GM12801 (cell line): ENCODE results near the gene IKZF1.

ENCODE experiments used
- CTCF ChIP-seq: IDR thresholded peaks from one replicate; pipeline ENCODE4 v1.5.1; 2011; ENCODE audit warnings: control low read depth; ENCODE audit not compliant: insufficient read length; ENCODE audit errors: extremely low read depth

Gene IKZF1

DNA sequence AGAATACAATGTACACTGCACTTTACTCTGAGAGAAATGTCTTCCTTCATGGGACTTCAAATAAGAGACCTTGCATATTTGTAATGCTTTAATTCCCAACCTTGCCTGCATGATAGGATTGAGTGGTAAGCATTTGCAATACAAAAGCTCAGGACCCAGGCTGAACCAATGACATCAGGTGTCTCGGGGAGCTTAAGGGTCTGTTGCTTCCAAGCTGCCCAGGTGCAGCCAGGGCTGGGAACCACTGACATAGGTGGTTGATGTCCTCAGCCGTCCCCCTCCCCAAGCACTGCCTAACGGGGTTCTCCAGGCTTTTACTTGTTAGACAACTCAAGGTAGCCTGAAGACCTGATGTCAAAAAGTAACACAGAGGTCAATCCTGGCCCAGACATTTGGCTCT lies 116.5 kb downstream of the IKZF1 start:
- TF ChIP-seq CTCF = no peak

GRCh38 chr7:50422858-50423257 lies 118.3 kb downstream of the IKZF1 start:
- TF ChIP-seq CTCF = no peak

DNA sequence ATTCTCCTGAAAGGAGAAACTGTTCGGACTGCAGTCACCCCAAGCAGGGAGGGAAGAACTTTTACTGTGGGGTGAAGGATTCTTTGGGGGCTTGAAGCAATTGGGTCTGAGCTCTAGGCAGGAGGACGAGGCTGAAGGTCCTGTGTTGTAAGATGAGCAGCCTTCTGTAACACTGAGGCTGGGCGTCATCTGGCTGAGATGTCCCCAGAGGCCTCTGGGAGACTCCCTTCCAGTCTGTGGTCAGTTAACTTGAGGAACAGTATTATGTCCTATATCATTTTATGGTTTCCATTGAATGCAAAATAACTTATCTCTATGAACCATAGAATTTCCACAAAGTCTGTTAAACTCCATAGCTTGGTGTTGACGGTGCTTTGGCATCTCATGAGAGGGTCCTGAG lies 119.3 kb downstream of the IKZF1 start:
- no peak for TF ChIP-seq CTCF

DNA sequence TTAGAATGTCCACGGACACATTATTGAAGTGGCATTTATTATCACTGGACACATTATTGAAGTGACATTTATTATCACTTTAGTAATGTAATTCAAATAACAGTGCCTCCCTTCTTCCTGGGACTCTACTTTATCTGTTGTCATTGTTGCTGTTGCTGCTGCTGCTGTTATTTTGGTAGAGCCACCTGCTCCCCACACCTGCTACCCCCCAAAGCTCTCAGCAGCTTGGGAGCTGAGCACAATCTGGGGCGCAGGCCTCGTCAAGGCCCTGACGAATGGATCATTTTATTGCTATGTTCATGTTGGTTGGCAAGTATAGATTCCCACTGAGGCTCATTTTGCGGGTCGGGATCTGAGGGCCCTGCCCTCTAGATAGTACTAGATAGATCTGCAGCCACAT lies 120.8 kb downstream of the IKZF1 start:
- TF ChIP-seq CTCF = no peak

DNA sequence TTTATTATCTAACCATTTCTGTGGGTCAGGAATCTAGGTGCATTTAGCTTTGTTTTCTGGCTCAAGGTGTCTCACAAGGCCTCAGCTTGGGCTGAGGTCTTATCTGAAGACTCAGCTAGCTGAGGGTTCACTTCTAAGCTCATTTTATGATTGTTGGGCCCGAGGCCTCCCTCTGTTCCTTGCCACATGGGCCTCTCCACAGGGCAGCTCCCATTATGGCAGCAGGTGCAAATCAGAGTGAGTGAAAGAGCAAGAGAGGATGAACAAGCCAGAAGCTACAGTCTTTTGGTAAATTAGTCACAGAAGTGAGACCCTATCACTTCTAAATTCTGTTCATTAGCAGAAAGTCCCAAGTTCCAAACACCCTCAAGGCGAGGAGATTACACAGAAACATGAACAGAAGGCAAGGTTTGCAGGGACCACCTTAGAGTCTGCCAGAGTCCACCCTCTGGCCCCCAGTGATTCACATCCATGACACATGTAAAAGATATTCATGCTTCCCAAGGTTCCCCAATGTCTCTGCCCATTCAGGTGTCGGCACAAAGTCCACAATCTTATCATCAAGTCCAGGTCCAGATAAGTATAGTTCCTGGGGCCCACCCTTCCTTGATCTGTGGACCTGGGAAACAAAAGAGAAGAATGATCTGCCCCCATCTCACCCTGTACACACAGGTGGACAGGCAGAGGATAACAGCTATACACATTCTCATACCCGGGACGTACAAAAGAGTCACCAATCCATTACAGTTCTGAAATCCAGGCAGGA lies 121.9 kb downstream of the IKZF1 start:
- TF ChIP-seq CTCF = no peak

GRCh38 chr7:50427518-50427917 lies 123.0 kb downstream of the IKZF1 start:
- no peak for TF ChIP-seq CTCF

- no peak for TF ChIP-seq CTCF
These were observed 124.4 kb downstream of the IKZF1 start for GRCh38 chr7:50428911-50429310.

DNA sequence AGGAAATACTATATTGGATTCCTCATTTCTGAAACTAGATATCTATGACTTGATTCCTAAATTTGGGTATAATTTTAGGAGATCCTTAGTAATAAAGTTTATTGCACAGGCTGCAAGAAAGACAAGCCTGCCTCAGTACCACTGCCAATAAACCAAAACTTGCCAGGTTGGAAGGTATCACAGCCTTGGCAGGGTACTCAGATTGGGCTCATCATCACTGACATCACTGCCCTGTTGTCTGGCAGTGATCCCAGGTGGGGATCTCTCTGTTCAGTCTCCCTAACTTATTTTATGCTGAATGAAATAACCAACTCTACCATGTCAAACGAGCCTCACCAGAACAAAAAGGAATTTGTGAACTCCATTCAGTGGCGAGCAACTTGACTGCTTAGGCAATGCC lies 126.8 kb downstream of the IKZF1 start:
- no peak for TF ChIP-seq CTCF
